Neural cell (in vitro differentiated cells): ENCODE results near the gene SMYD5.

Experiments used
- CTCF ChIP-seq: fragments of 450-650 bp; IDR thresholded peaks from 2 replicates; pipeline ENCODE4 v1.5.1; 2014; ENCODE audit warnings: antibody characterized with exemption, mild to moderate bottlenecking, moderate library complexity; ENCODE audit not compliant: poor library complexity, severe bottlenecking
- EP300 ChIP-seq: fragments of 450-650 bp; conservative IDR thresholded peaks from 2 replicates; pipeline ENCODE4 v1.6.1; 2014; ENCODE audit warnings: antibody characterized with exemption, mild to moderate bottlenecking, moderate library complexity; ENCODE audit not compliant: poor library complexity, severe bottlenecking
- EZH2 ChIP-seq: fragments of 200-600, 300-800 bp; shearing (Covaris generic), sonication (generic); IDR thresholded peaks from 2 replicates; pipeline ENCODE4 v1.6.1; 2014; ENCODE audit warnings: antibody characterized with exemption, low read length, borderline replicate concordance, mild to moderate bottlenecking; ENCODE audit not compliant: insufficient read depth, poor library complexity, severe bottlenecking
- MXI1 ChIP-seq: fragments of 450-650 bp; conservative IDR thresholded peaks from 2 replicates; pipeline ENCODE4 v1.6.1; 2014; ENCODE audit warnings: antibody characterized with exemption, mild to moderate bottlenecking; ENCODE audit not compliant: poor library complexity, severe bottlenecking
- POLR2AphosphoS5 ChIP-seq: IDR thresholded peaks from 2 replicates; pipeline ENCODE4 v1.6.1; 2012
- RAD21 ChIP-seq: fragments of 450-650 bp; conservative IDR thresholded peaks from 2 replicates; pipeline ENCODE4 v1.6.1; 2014; ENCODE audit warnings: antibody characterized with exemption, mild to moderate bottlenecking, moderate library complexity
- REST ChIP-seq: IDR thresholded peaks from 2 replicates; pipeline ENCODE4 v1.6.1; 2012; ENCODE audit warnings: borderline replicate concordance
- SMC3 ChIP-seq: fragments of 450-650 bp; conservative IDR thresholded peaks from 2 replicates; pipeline ENCODE4 v1.6.1; 2014; ENCODE audit warnings: antibody characterized with exemption, mild to moderate bottlenecking, moderate library complexity; ENCODE audit not compliant: poor library complexity
- TAF1 ChIP-seq: IDR thresholded peaks from 2 replicates; pipeline ENCODE4 v1.6.1; 2012; ENCODE audit warnings: low read depth

GRCh38 chr2:73185965-73186364 is 28.1 kb upstream of the SMYD5 start:
- TF ChIP-seq TAF1: no peak
- no peak for TF ChIP-seq RAD21
- TF ChIP-seq EZH2: no peak
- no peak for TF ChIP-seq EP300
- no peak for TF ChIP-seq MXI1
- no peak for TF ChIP-seq CTCF
- no peak for TF ChIP-seq POLR2AphosphoS5
- TF ChIP-seq REST: no peak
- no peak for TF ChIP-seq SMC3
